Mesangial cell (primary cell): ENCODE measurements around the gene LETM1. TPM values are rescaled to one million over a fixed set of nuclear protein-coding genes. Genes with fewer than 3 reads are reported as not detected.

Experiments used
- total RNA-seq: library from RNA; depleted of rRNA; stranded (reverse); fragments of >200 nt; gene quantifications from 2 replicates; pipeline ENCODE4 v1.2.3, GENCODE V29; 2015

Gene LETM1
- 56.8 and 63.9 TPM in 2 replicates for total RNA-seq

GRCh38 chr4:1856071-1856942 is at the start of gene LETM1:
TSS of gene LETM1 (minus strand) at chr4:1856156. CDS start at chr4:1855950, 206 bp downstream.

GRCh38 chr4:1870578-1871443 is 14.9 kb upstream of the LETM1 start, which contains the start of gene NSD2:
TSS of gene NSD2 (plus strand) at chr4:1871393. CDS start at chr4:1900655, 29,262 bp downstream.

GRCh38 chr4:1792832-1793495 is 63.0 kb downstream of the LETM1 start, which contains the start of gene FGFR3:
TSS of gene FGFR3 (plus strand) at chr4:1793293. CDS start at chr4:1793935, 642 bp downstream.

Other genes with a start within 250 kb of the LETM1 start
- gene FAM53A, start 171.8 kb downstream of the LETM1 start, total RNA-seq: 2.9 and 8.4 TPM in 2 replicates
- gene SLBP, start 143.8 kb downstream of the LETM1 start, total RNA-seq: 78.3 and 106 TPM in 2 replicates
- gene TMEM129, start 134.8 kb downstream of the LETM1 start, total RNA-seq: 43.3 and 105 TPM in 2 replicates
- 10.3 and 132 TPM in 2 replicates for gene TACC3, start 134.6 kb downstream of the LETM1 start, total RNA-seq
- gene FGFR3, start 62.9 kb downstream of the LETM1 start, total RNA-seq: 2.4 and 17.5 TPM in 2 replicates
- gene NSD2, start 15.2 kb upstream of the LETM1 start, total RNA-seq: 32.2 and 86.0 TPM in 2 replicates
- gene NELFA, start 152.8 kb upstream of the LETM1 start, total RNA-seq: 28.0 and 31.3 TPM in 2 replicates
- gene NAT8L, start 203.2 kb upstream of the LETM1 start, total RNA-seq: 0.81 and 3.2 TPM in 2 replicates